Neural cell (in vitro differentiated cells): ENCODE measurements around the gene EPC2. TPM values are rescaled to one million over a fixed set of nuclear protein-coding genes. Genes with fewer than 3 reads are reported as not detected.

ENCODE experiments used
- H2AFZ ChIP-seq: fragments of 200-600, 300-800 bp; sonication (generic), shearing (Covaris generic); 2 replicates; pipeline ENCODE4 v1.6.0; 2014; ENCODE audit warnings: low read depth, mild to moderate bottlenecking, antibody characterized with exemption, low read length, moderate library complexity
- H3F3A ChIP-seq: fragments of 200-600 bp; shearing (Covaris generic); 2 replicates; pipeline ENCODE4 v1.6.1; 2016; ENCODE audit warnings: mild to moderate bottlenecking, moderate library complexity, mixed read lengths, antibody characterized with exemption, low read length; ENCODE audit not compliant: insufficient read depth, poor library complexity, severe bottlenecking
- H3K27ac ChIP-seq: fragments of 200-600, 300-800 bp; sonication (generic), shearing (Covaris generic); 2 replicates; pipeline ENCODE4 v1.5.1; 2014; ENCODE audit warnings: mild to moderate bottlenecking, low read length, moderate library complexity
- H3K27me3 ChIP-seq: fragments of 300-800, 200-600 bp; sonication (generic), shearing (Covaris generic); 2 replicates; pipeline ENCODE4 v1.6.0; 2014; ENCODE audit warnings: mild to moderate bottlenecking, low read depth, low read length, moderate library complexity; ENCODE audit not compliant: insufficient read depth
- H3K36me3 ChIP-seq: fragments of 300-800, 200-600 bp; sonication (generic), shearing (Covaris generic); 2 replicates; pipeline ENCODE4 v1.5.1; 2014; ENCODE audit warnings: mild to moderate bottlenecking, antibody characterized with exemption, low read length, moderate library complexity; ENCODE audit not compliant: insufficient read depth
- H3K4me2 ChIP-seq: fragments of 300-800, 200-600 bp; sonication (generic), shearing (Covaris generic); 2 replicates; pipeline ENCODE4 v1.6.0; 2014; ENCODE audit warnings: mild to moderate bottlenecking, low read length
- H3K4me3 ChIP-seq: fragments of 300-800, 200-600 bp; sonication (generic), shearing (Covaris generic); 2 replicates; pipeline ENCODE4 v1.5.1; 2014; ENCODE audit warnings: mild to moderate bottlenecking, low read length, moderate library complexity
- H3K79me2 ChIP-seq: fragments of 200-600 bp; shearing (Covaris generic); replicated peaks from 2 replicates; pipeline ENCODE4 v1.6.0; 2014; ENCODE audit warnings: mild to moderate bottlenecking, low read length, moderate library complexity; ENCODE audit not compliant: insufficient read depth
- H3K9ac ChIP-seq: fragments of 300-800, 200-600 bp; sonication (generic), shearing (Covaris generic); 2 replicates; pipeline ENCODE4 v1.6.1; 2016; ENCODE audit warnings: mild to moderate bottlenecking, low read length, mixed read lengths
- H3K9me2 ChIP-seq: fragments of 200-600 bp; shearing (Covaris generic); 2 replicates; pipeline ENCODE4 v1.6.1; 2016; ENCODE audit warnings: mild to moderate bottlenecking, low read length, mixed read lengths; ENCODE audit not compliant: insufficient read depth
- H3K9me3 ChIP-seq: fragments of 200-600, 300-800 bp; sonication (generic), shearing (Covaris generic); 2 replicates; pipeline ENCODE4 v1.6.1; 2016; ENCODE audit warnings: mild to moderate bottlenecking, mixed run types, low read length, moderate library complexity, mixed read lengths
- H4K20me1 ChIP-seq: fragments of 200-600 bp; shearing (Covaris generic); 2 replicates; pipeline ENCODE4 v1.6.1; 2016; ENCODE audit warnings: mild to moderate bottlenecking, mixed run types; ENCODE audit not compliant: insufficient read depth
- CTCF ChIP-seq: fragments of 450-650 bp; IDR thresholded peaks from 2 replicates; pipeline ENCODE4 v1.5.1; 2014; ENCODE audit warnings: antibody characterized with exemption, mild to moderate bottlenecking, moderate library complexity; ENCODE audit not compliant: poor library complexity, severe bottlenecking
- EP300 ChIP-seq: fragments of 450-650 bp; conservative IDR thresholded peaks from 2 replicates; pipeline ENCODE4 v1.6.1; 2014; ENCODE audit warnings: antibody characterized with exemption, mild to moderate bottlenecking, moderate library complexity; ENCODE audit not compliant: poor library complexity, severe bottlenecking
- EZH2 ChIP-seq: fragments of 200-600, 300-800 bp; shearing (Covaris generic), sonication (generic); IDR thresholded peaks from 2 replicates; pipeline ENCODE4 v1.6.1; 2014; ENCODE audit warnings: antibody characterized with exemption, low read length, borderline replicate concordance, mild to moderate bottlenecking; ENCODE audit not compliant: insufficient read depth, poor library complexity, severe bottlenecking
- MXI1 ChIP-seq: fragments of 450-650 bp; conservative IDR thresholded peaks from 2 replicates; pipeline ENCODE4 v1.6.1; 2014; ENCODE audit warnings: antibody characterized with exemption, mild to moderate bottlenecking; ENCODE audit not compliant: poor library complexity, severe bottlenecking
- POLR2AphosphoS5 ChIP-seq: IDR thresholded peaks from 2 replicates; pipeline ENCODE4 v1.6.1; 2012
- RAD21 ChIP-seq: fragments of 450-650 bp; conservative IDR thresholded peaks from 2 replicates; pipeline ENCODE4 v1.6.1; 2014; ENCODE audit warnings: antibody characterized with exemption, mild to moderate bottlenecking, moderate library complexity
- REST ChIP-seq: IDR thresholded peaks from 2 replicates; pipeline ENCODE4 v1.6.1; 2012; ENCODE audit warnings: borderline replicate concordance
- SMC3 ChIP-seq: fragments of 450-650 bp; conservative IDR thresholded peaks from 2 replicates; pipeline ENCODE4 v1.6.1; 2014; ENCODE audit warnings: antibody characterized with exemption, mild to moderate bottlenecking, moderate library complexity; ENCODE audit not compliant: poor library complexity
- TAF1 ChIP-seq: IDR thresholded peaks from 2 replicates; pipeline ENCODE4 v1.6.1; 2012; ENCODE audit warnings: low read depth
- polyA plus RNA-seq: library from polyadenylated mRNA; depleted of rRNA; stranded (reverse); fragments of >200 nt; gene quantifications from 2 replicates; pipeline ENCODE4 v1.2.3, GENCODE V29; 2014

Gene EPC2
- polyA plus RNA-seq, 1 donor from 2014 or later = 43.9 TPM

DNA sequence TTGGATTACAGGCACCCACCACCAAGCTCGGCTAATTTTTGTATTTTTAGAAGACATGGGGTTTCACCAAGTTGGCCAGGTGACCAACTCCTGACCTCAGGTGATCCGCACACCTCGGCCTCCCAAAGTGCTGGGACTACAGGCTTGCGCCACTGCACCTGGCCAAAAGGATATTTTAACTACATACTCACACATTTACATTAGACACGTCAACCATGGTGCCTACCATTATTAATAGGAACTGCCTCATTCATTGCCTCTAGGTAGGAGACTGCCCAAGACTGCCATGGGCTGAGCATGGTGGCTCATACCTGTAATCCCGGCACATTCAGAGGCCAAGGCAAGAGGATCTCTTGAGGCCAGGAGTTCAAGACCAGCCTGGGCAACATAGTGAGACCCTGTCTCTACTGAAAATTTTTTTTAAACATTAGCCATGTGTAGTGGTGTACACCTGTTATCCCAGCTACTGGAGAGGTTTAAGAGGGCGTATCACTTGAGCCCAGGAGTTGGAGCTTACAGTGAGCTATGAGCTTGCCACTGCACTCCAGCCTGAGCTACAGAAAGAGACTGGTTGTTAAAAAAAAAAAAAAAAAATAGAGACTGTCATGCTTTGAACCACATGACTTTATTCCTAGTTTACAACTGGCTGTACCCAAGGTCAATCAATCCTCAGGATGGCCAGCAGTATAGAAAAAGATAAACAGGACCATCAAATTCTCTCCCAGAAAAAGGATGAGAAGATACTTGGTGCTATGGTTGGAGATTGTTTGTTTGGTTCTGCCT is 31.1 kb upstream of the EPC2 start:
- TF ChIP-seq SMC3 (no peak), EZH2 (no peak), RAD21 (no peak), CTCF (no peak), REST (no peak), TAF1 (no peak), MXI1 (no peak), POLR2AphosphoS5 (no peak), EP300 (no peak)
- no peaks in the 10 kb centered on the region for H3K79me2 ChIP-seq
- no peaks in the 10 kb centered on the region for H3K9me3 ChIP-seq
- H3K9ac ChIP-seq = no peak overlapping the region
- H3K36me3 ChIP-seq = no peaks in the 10 kb centered on the region
- no peak overlapping the region for H2AFZ ChIP-seq
- no peak overlapping the region for H3K27ac ChIP-seq
- no peaks in the 10 kb centered on the region for H3K27me3 ChIP-seq
- H3K4me3 ChIP-seq = no peak overlapping the region
- no peaks in the 10 kb centered on the region for H3K9me2 ChIP-seq
- H4K20me1 ChIP-seq = no peaks in the 10 kb centered on the region
- H3F3A ChIP-seq = no peaks in the 10 kb centered on the region
- H3K4me2 ChIP-seq = no peak overlapping the region

- Histone ChIP-seq H4K20me1 (no peaks in the 10 kb centered on the region), H2AFZ (no peak overlapping the region), H3F3A (no peaks in the 10 kb centered on the region), H3K9me2 (no peaks in the 10 kb centered on the region), H3K4me3 (no peak overlapping the region), H3K9me3 (no peaks in the 10 kb centered on the region), H3K27ac (no peak overlapping the region), H3K9ac (no peak overlapping the region), H3K79me2 (no peaks in the 10 kb centered on the region), H3K36me3 (no peaks in the 10 kb centered on the region), H3K4me2 (no peak overlapping the region), H3K27me3 (no peaks in the 10 kb centered on the region)
- TF ChIP-seq REST (no peak), EZH2 (no peak), RAD21 (no peak), POLR2AphosphoS5 (no peak), TAF1 (no peak), MXI1 (no peak), CTCF (no peak), EP300 (no peak), SMC3 (no peak)
These were observed 30.6 kb upstream of the EPC2 start for GRCh38 chr2:148614014-148614321.
